Glutamatergic neuron (in vitro differentiated cells): ENCODE results near the gene SIPA1L3. TPM values are rescaled to one million over a fixed set of nuclear protein-coding genes. Genes with fewer than 3 reads are reported as not detected.
"Not testable (repeated sequence)": the region's sequence is repeated elsewhere in the genome, so short reads cannot be mapped to it uniquely, and the experiment has no call there.

Experiments
- DNase-seq: peaks from one replicate; pipeline ENCODE4 v3.0.0; 2022
- H3K27ac Mint-ChIP-seq: one replicate; pipeline ENCODE4 v1.8.0; 2020; ENCODE audit warnings: mild to moderate bottlenecking, mixed read lengths, inconsistent platforms; ENCODE audit not compliant: unreplicated experiment
- H3K27me3 Mint-ChIP-seq: one replicate; pipeline ENCODE4 v1.8.0; 2020; ENCODE audit warnings: mild to moderate bottlenecking, moderate library complexity, mixed read lengths, inconsistent platforms; ENCODE audit not compliant: unreplicated experiment
- H3K36me3 Mint-ChIP-seq: one replicate; pipeline ENCODE4 v1.8.0; 2020; ENCODE audit warnings: mild to moderate bottlenecking, mixed read lengths, inconsistent platforms; ENCODE audit not compliant: unreplicated experiment
- H3K4me1 Mint-ChIP-seq: one replicate; pipeline ENCODE4 v1.8.0; 2020; ENCODE audit warnings: mild to moderate bottlenecking, low read depth, mixed read lengths, inconsistent platforms; ENCODE audit not compliant: unreplicated experiment
- H3K4me3 Mint-ChIP-seq: one replicate; pipeline ENCODE4 v1.8.0; 2020; ENCODE audit warnings: mild to moderate bottlenecking, mixed read lengths, inconsistent platforms; ENCODE audit not compliant: unreplicated experiment
- H3K9me3 Mint-ChIP-seq: one replicate; pipeline ENCODE4 v1.8.0; 2020; ENCODE audit warnings: mild to moderate bottlenecking, moderate library complexity, mixed read lengths, inconsistent platforms; ENCODE audit not compliant: unreplicated experiment
- total RNA-seq: library from RNA; stranded (reverse); fragmentation: NEBNext Ultra II Directional; extraction: Animal tissue kit (Norgen Biotek cat#: 25700); gene quantifications from one replicate; pipeline ENCODE4 v1.2.1, GENCODE V29; 2021; ENCODE audit not compliant: unreplicated experiment
- TF ChIP-seq, protein P1 (sequence below): fragments of 200-600 bp; sonication (generic); IDR thresholded peaks from one replicate; pipeline ENCODE4 v1.5.0; 2021; ENCODE audit not compliant: partially characterized antibody, unreplicated experiment

The SIPA1L3 gene
- total RNA-seq, 1 donor from 2014 or later: 97.7 TPM

GRCh38 chr19:38229585-38230073 is 322.6 kb downstream of the SIPA1L3 start:
- Mint-ChIP-seq H3K27ac (peak overlapping the region; percentile 66), H3K27me3 (peaks cover 10% of the 10 kb centered on the region), H3K9me3 (peaks cover 9% of the 10 kb centered on the region), H3K36me3 (no peaks in the 10 kb centered on the region), H3K4me3 (peak overlapping the region; percentile 85), H3K4me1 (peaks cover 8% of the 10 kb centered on the region)
- DNase-seq: peak; percentile 76
- TF ChIP-seq, protein P1, sequence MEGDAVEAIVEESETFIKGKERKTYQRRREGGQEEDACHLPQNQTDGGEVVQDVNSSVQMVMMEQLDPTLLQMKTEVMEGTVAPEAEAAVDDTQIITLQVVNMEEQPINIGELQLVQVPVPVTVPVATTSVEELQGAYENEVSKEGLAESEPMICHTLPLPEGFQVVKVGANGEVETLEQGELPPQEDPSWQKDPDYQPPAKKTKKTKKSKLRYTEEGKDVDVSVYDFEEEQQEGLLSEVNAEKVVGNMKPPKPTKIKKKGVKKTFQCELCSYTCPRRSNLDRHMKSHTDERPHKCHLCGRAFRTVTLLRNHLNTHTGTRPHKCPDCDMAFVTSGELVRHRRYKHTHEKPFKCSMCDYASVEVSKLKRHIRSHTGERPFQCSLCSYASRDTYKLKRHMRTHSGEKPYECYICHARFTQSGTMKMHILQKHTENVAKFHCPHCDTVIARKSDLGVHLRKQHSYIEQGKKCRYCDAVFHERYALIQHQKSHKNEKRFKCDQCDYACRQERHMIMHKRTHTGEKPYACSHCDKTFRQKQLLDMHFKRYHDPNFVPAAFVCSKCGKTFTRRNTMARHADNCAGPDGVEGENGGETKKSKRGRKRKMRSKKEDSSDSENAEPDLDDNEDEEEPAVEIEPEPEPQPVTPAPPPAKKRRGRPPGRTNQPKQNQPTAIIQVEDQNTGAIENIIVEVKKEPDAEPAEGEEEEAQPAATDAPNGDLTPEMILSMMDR: no peak

DNA sequence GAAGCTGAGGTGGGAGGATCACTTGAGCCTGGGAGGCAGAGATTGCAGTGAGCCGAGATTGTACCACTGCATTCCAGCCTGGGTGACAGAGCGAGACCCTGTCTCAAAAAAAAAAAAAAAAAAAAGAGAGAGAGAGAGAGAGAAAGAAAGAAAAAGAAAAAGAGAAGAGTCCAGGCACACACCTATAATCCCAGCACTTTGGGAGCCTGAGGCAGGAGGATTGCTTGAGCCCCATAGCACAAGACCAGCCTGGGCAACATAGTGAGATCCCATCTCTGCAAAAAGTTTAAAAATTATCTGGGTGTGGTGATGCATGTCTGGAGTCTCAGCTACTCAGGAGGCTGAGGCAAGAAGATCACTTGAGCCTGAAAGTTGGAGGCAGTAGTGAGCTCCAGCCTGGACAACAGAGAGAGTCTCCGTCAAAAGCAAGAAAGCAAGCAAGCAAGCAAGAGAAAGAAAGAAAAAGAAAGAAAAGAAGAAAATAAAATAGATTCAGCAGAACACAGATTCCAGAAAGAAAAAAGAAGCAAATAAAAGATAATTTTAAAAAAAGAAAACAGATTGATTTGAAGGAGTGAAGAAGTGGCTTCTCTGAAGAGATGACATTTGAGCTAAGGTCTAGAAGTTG is 323.6 kb downstream of the SIPA1L3 start:
- H3K27ac Mint-ChIP-seq: not testable (repeated sequence)

GRCh38 chr19:38231918-38232317 is 324.9 kb downstream of the SIPA1L3 start:
- no peak overlapping the region for H3K4me3 Mint-ChIP-seq
- H3K4me1 Mint-ChIP-seq: peaks cover under 1% of the 10 kb centered on the region
- no peaks in the 10 kb centered on the region for H3K36me3 Mint-ChIP-seq
- no peak for DNase-seq
- peaks cover 4% of the 10 kb centered on the region for H3K9me3 Mint-ChIP-seq
- TF ChIP-seq, protein P1: no peak
- no peak overlapping the region for H3K27ac Mint-ChIP-seq
- peaks cover 6% of the 10 kb centered on the region for H3K27me3 Mint-ChIP-seq

More for the DNA sequence above, 323.6 kb downstream of the SIPA1L3 start:
- not testable (repeated sequence) for H3K4me1 Mint-ChIP-seq, H3K27me3 Mint-ChIP-seq, H3K9me3 Mint-ChIP-seq, H3K36me3 Mint-ChIP-seq, DNase-seq
- H3K4me3 Mint-ChIP-seq: peak overlapping the region; percentile 85

- peak; percentile 97 for DNase-seq
- H3K36me3 Mint-ChIP-seq: no peaks in the 10 kb centered on the region
- TF ChIP-seq, protein P1: peak; percentile 92
- peaks cover 4% of the 10 kb centered on the region for H3K9me3 Mint-ChIP-seq
- peaks cover 9% of the 10 kb centered on the region for H3K27me3 Mint-ChIP-seq
- no peaks in the 10 kb centered on the region for H3K4me1 Mint-ChIP-seq
- peak overlapping the region; percentile 43 for H3K27ac Mint-ChIP-seq
- no peak overlapping the region for H3K4me3 Mint-ChIP-seq
These were observed 326.8 kb downstream of the SIPA1L3 start for GRCh38 chr19:38233740-38234251.

DNA sequence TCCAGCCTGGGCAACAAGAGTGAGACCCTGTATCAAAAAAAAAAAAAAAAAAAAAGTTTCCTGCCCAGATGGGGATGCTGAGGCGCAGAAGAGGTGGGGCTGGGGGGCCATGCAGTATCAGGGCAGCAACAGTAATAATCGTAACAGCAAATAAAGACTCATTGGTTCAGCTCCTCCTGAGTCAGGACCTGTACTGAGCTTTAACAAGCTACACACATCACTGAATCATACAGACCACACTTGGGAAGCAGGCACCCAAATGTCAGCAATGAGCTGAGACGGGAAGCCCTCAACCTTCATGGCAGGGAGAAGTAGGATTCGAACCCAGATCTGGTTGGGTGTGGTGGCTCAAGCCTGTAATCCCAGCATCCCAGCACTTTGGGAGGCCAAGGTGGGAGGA is 327.6 kb downstream of the SIPA1L3 start:
- DNase-seq: no peak
- Mint-ChIP-seq H3K36me3 (no peaks in the 10 kb centered on the region), H3K4me1 (peaks cover under 1% of the 10 kb centered on the region), H3K4me3 (no peak overlapping the region), H3K27me3 (peaks cover 10% of the 10 kb centered on the region), H3K9me3 (peaks cover 4% of the 10 kb centered on the region), H3K27ac (no peak overlapping the region)
- TF ChIP-seq, protein P1: no peak
